ENCODE data around the gene THOC7. TPM values are rescaled to one million over a fixed set of nuclear protein-coding genes. Genes with fewer than 3 reads are reported as not detected.

Gene THOC7
- total RNA-seq, 1 donor from 2014 or later: 48.3 TPM

Other genes starting within 250 kb of the THOC7 start
- not detected for gene SNTN, start 211.1 kb downstream of the THOC7 start, total RNA-seq
- gene C3orf49, start 44.5 kb downstream of the THOC7 start, total RNA-seq: not detected
- 33.0 TPM for gene ATXN7, start 62 bp upstream of the THOC7 start, total RNA-seq
- not detected for gene SCAANT1, start 48.6 kb upstream of the THOC7 start, total RNA-seq
- 53.5 TPM for gene PSMD6, start 159.7 kb upstream of the THOC7 start, total RNA-seq

All from mucosa of gallbladder (tissue), 1 donor.